BJ (cell line): Measurements from ENCODE around the gene DAGLB. TPM values are rescaled to one million over a fixed set of nuclear protein-coding genes. Genes with fewer than 3 reads are reported as not detected.
"Not testable (repeated sequence)": the region's sequence is repeated elsewhere in the genome, so short reads cannot be mapped to it uniquely, and the experiment has no call there.

Experiments used
- CTCF ChIA-PET: fragments of 350-600 bp; formaldehyde crosslinking; extraction: SDS; loops from one replicate; lab custom pipeline; 2021; ENCODE audit warnings: antibody characterized with exemption, inconsistent platforms; lab: Yijun Ruan, JAX
- POLR2A ChIA-PET: fragments of 300-600 bp; sonication (Branson Sonifier 250); formaldehyde crosslinking; extraction: SDS; loops from one replicate; lab custom pipeline; 2021; ENCODE audit warnings: antibody characterized with exemption; lab: Charles Lee
- DNase-seq: peaks from one replicate; pipeline ENCODE4 v3.0.0-alpha.2; 2011; ENCODE audit warnings: low read depth
- H3K27me3 ChIP-seq: 2 replicates; pipeline ENCODE4 v1.6.0; 2011; ENCODE audit warnings: low read length; ENCODE audit not compliant: control insufficient read depth, insufficient read depth
- H3K36me3 ChIP-seq: 2 replicates; pipeline ENCODE4 v1.5.1; 2011; ENCODE audit warnings: low read length; ENCODE audit not compliant: control insufficient read depth, insufficient read depth
- H3K4me3 ChIP-seq: 2 replicates; pipeline ENCODE4 v1.5.1; 2011; ENCODE audit warnings: low read depth, mild to moderate bottlenecking, control low read depth, low read length
- polyA plus RNA-seq: library from polyadenylated mRNA; depleted of rRNA; stranded (reverse); fragments of >200 nt; gene quantifications from 2 replicates; pipeline ENCODE4 v1.2.3, GENCODE V29; 2011
- TF ChIP-seq, protein P1 (sequence below): IDR thresholded peaks from 2 replicates; pipeline ENCODE4 v1.5.1; 2011; ENCODE audit warnings: low read depth, mild to moderate bottlenecking, control low read depth, inconsistent platforms, low read length, moderate library complexity; ENCODE audit not compliant: insufficient read depth

DAGLB gene
- polyA plus RNA-seq, 1 experiment, result 40.5 TPM

DNA sequence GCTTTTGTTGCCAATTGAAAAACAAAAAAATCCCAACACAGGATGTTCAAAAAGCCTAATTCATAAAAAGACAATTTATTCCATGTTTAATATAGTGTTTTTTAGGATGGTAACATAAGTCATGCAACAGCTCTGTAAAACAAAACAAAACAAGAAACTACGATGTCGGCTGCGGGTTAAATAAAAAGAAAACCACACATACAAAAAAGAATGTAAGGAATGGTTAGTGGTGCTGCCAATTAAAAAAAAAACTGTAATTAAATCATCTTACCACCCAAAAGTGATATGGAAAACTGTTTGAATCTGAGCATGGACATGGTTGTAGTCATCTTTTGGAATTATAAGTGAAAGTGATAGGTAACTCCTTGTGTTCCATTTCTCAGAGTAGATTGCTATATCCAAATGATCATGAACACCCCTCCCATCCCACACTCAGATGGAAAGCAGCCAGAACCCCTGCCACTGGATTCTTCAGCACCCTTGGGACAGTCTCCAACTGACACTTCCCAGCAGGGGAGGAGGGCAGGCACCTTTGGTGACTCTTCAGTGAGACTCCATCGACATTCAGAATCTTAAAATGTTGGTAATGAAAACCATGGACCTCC lies 14.3 kb upstream of the DAGLB start:
- Histone ChIP-seq H3K27me3 (no peaks in the 10 kb centered on the region), H3K36me3 (peaks cover 20% of the 10 kb centered on the region), H3K4me3 (no peak overlapping the region)
- CTCF ChIA-PET, result interaction anchor here (1.3 kb wide), 1 partner anchor 14 kb away, joined by 4 read pairs; the partner anchor contains the start of gene DAGLB
- POLR2A ChIA-PET, result no interaction called here
- no peak for DNase-seq
- TF ChIP-seq, protein P1, sequence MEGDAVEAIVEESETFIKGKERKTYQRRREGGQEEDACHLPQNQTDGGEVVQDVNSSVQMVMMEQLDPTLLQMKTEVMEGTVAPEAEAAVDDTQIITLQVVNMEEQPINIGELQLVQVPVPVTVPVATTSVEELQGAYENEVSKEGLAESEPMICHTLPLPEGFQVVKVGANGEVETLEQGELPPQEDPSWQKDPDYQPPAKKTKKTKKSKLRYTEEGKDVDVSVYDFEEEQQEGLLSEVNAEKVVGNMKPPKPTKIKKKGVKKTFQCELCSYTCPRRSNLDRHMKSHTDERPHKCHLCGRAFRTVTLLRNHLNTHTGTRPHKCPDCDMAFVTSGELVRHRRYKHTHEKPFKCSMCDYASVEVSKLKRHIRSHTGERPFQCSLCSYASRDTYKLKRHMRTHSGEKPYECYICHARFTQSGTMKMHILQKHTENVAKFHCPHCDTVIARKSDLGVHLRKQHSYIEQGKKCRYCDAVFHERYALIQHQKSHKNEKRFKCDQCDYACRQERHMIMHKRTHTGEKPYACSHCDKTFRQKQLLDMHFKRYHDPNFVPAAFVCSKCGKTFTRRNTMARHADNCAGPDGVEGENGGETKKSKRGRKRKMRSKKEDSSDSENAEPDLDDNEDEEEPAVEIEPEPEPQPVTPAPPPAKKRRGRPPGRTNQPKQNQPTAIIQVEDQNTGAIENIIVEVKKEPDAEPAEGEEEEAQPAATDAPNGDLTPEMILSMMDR, result no peak

DNA sequence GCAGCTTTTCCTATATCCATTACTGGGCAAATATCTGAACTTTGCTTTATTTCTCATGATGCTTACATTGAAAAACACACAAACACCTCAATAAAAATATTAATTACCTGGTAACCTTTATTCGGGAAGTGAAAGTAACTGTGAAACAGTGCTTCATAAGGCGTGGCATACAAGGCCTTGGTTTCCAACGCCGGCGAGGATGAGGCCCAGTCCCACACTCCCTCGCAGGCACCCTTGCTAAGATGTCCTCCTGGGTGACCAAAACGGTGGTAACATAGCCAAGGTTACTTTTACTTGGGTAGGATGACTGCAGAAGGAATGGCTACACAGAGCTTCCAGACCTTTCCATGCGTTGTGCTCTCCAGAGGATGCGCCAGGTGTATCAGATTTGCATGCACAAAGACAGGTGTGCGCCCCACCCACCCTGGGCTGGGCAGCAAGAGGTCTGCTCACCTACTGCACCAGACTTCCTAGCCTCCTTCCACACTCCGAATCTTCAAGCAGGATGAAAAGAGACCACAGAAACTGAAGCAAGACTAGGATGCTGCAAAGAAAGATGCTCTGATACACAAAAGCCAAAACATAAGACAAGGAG lies 13.3 kb upstream of the DAGLB start:
- no peaks in the 10 kb centered on the region for H3K27me3 ChIP-seq
- CTCF ChIA-PET, result no interaction called here
- POLR2A ChIA-PET, result no interaction called here
- TF ChIP-seq, protein P1, result no peak
- DNase-seq, result no peak
- peaks cover 16% of the 10 kb centered on the region for H3K36me3 ChIP-seq
- no peak overlapping the region for H3K4me3 ChIP-seq

DNA sequence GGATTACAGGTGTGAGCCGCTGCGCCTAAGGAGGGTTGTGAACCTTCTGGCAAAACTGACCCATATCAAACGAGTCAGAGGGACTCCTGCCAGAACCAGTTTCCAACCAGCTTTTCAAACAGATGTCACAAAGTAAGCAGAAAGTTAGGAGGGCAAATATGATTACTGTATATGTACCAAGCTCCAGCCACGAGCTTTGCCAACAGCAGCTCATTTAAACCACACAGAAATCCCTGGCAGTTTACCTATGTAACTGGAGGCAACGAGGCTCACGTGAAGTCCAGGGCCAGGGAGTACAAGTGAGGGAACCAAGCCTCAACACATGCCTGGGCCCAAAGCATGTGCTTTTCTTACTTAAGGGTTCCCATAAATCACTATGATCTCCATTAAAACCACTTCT lies 12.5 kb upstream of the DAGLB start:
- Histone ChIP-seq H3K27me3 (no peaks in the 10 kb centered on the region), H3K4me3 (no peak overlapping the region), H3K36me3 (peaks cover 13% of the 10 kb centered on the region)
- CTCF ChIA-PET, result interaction anchor here (0.9 kb wide), 1 partner anchor 18 kb away, joined by 3 read pairs; no protein-coding TSS in a partner anchor
- POLR2A ChIA-PET, result interaction anchor here (0.7 kb wide), 1 partner anchor 200 kb away, joined by 13 read pairs; no protein-coding TSS in a partner anchor
- no peak for DNase-seq
- TF ChIP-seq, protein P1, result no peak

DNA sequence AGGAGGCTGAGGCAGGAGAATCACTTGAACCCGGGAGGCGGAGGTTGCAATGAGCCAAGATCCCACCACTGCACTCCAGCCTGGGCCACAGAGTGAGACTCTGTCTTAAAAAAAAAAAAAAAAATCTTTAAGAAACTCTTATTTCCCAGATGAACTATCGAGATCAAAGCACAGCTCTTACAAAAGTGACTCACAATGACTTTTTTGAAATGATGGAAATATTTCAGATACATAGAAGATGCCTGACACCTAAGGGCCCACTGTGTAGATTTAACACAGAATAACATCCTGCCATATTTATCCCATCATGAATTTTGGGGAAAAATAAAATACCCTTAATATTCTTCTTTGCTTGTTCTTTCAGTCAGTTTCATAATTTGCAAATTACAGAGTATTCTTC lies 10.9 kb upstream of the DAGLB start:
- CTCF ChIA-PET, H3K4me3 ChIP-seq, H3K27me3 ChIP-seq, POLR2A ChIA-PET, DNase-seq: not testable (repeated sequence)
- peaks cover 11% of the 10 kb centered on the region for H3K36me3 ChIP-seq

DNA sequence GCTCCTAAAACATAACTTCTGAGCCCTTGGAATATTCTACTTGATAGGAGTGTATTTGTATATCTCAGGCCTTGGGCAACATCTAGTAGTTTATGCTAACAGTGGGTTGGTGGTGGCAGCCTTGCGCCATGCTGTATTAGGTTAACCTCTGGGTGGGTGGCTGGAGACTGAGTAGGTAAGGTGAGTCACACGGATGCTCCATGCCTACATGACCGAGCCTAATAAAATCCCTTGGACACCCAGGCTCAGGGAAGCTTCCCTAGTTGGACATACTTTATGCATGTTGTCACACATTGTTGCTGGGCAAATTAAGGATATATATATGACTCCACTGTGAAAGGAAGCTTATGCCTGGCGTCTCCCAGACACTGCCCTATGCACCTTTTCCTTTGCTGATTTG lies 6.0 kb upstream of the DAGLB start:
- Histone ChIP-seq H3K27me3 (no peaks in the 10 kb centered on the region), H3K36me3 (no peaks in the 10 kb centered on the region), H3K4me3 (no peak overlapping the region)
- TF ChIP-seq, protein P1, result no peak
- DNase-seq, result peak; percentile 71
- POLR2A ChIA-PET, result no interaction called here
- CTCF ChIA-PET, result interaction anchor here (1.0 kb wide), 1 partner anchor 25 kb away, joined by 3 read pairs; no protein-coding TSS in a partner anchor
